ENCODE results near the gene SLC9A9.

DNA sequence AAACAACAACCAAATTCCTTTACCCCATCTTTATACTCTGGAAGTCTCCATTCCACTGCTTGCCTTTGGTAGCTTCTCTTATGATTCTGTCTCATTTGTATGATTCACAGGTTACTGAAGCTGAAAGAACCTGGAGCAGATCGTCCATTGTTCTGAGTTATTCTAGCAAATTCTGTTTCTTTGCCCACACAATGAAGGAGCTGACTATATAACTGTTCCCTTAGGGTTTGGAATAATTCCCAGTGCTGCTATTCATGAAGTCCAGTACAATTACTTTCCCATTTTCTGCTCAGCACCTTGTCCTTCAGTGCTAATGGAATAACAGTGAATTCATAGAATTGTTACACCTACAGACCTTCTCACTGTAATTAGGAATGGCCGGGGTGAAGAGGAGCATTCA lies 560.9 kb downstream of the SLC9A9 start:
- TF ChIP-seq, protein P1, sequence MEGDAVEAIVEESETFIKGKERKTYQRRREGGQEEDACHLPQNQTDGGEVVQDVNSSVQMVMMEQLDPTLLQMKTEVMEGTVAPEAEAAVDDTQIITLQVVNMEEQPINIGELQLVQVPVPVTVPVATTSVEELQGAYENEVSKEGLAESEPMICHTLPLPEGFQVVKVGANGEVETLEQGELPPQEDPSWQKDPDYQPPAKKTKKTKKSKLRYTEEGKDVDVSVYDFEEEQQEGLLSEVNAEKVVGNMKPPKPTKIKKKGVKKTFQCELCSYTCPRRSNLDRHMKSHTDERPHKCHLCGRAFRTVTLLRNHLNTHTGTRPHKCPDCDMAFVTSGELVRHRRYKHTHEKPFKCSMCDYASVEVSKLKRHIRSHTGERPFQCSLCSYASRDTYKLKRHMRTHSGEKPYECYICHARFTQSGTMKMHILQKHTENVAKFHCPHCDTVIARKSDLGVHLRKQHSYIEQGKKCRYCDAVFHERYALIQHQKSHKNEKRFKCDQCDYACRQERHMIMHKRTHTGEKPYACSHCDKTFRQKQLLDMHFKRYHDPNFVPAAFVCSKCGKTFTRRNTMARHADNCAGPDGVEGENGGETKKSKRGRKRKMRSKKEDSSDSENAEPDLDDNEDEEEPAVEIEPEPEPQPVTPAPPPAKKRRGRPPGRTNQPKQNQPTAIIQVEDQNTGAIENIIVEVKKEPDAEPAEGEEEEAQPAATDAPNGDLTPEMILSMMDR (IDR thresholded peaks at IDR 0.05; ENCODE audit: low read depth, low read length) = no peak
- TF ChIP-seq, protein P2, sequence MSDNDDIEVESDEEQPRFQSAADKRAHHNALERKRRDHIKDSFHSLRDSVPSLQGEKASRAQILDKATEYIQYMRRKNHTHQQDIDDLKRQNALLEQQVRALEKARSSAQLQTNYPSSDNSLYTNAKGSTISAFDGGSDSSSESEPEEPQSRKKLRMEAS (IDR thresholded peaks at IDR 0.05; ENCODE audit: low read depth, low read length) = no peak
- TF ChIP-seq POLR2A (IDR thresholded peaks at IDR 0.05; ENCODE audit: extremely low read depth, insufficient read length) = no peak

Data from NB4 (cell line).